GM12878 (cell line): ENCODE results near the gene GTSE1. TPM values are rescaled to one million over a fixed set of nuclear protein-coding genes. Genes with fewer than 3 reads are reported as not detected.

Source experiments
- ATAC-seq: fragments of 200-7000 bp; cut with Tn5 transposase; 3 replicates; pipeline ENCODE4 v1.9.1; 2020; ENCODE audit warnings: mild to moderate bottlenecking, moderate library complexity
- BruUV-seq: library from RNA; stranded (reverse); fragments of 400-500 nt; replicated peaks from 2 replicates; lab custom pipeline; 2021; lab: Mats Ljungman, UMichigan
- CTCF ChIA-PET: fragments of 300-600 bp; sonication (Branson Sonifier 250); formaldehyde crosslinking; extraction: SDS; loops from one replicate; lab custom pipeline; 2021; ENCODE audit warnings: inconsistent platforms; lab: Yijun Ruan, JAX
- POLR2A ChIA-PET: fragments of 350-600 bp; formaldehyde crosslinking; extraction: SDS; loops from one replicate; lab custom pipeline; 2021; ENCODE audit warnings: inconsistent platforms; lab: Charles Lee
- RAD21 ChIA-PET: fragments of 300-600 bp; sonication (Branson Sonifier 250); formaldehyde crosslinking; loops from one replicate; lab custom pipeline; 2023; ENCODE audit warnings: antibody characterized with exemption; ENCODE audit not compliant: unreplicated experiment; lab: Charles Lee
- SMC1A ChIA-PET: fragments of 300-600 bp; sonication (Branson Sonifier 250); formaldehyde crosslinking; loops from one replicate; lab custom pipeline; 2023; ENCODE audit not compliant: unreplicated experiment, uncharacterized antibody; lab: Charles Lee
- DNase-seq: peaks from one replicate; pipeline ENCODE4 v3.0.0-alpha.2; 2011; ENCODE audit warnings: low read depth, low spot score
- FAIRE-seq: peaks from 3 replicates; lab custom pipeline; 2011; peaks lifted over from hg19 to GRCh38; lab: Jason Lieb, UNC
- H2AFZ ChIP-seq: 2 replicates; pipeline ENCODE4 v1.6.0; 2011; ENCODE audit warnings: low read depth, low read length, control low read depth; ENCODE audit not compliant: control insufficient read depth
- H3K27ac ChIP-seq: 2 replicates; pipeline ENCODE4 v1.5.1; 2011; ENCODE audit warnings: control low read depth; ENCODE audit not compliant: control insufficient read depth, insufficient read depth
- H3K27me3 ChIP-seq, 2 experiments: replicated peaks in 1 of 2; 2 replicates each; pipeline versions ENCODE4 v1.6.0 to v1.6.1; 2011; ENCODE audit warnings: low read length in 1 of 2; ENCODE audit not compliant: control insufficient read depth in 2 of 2, insufficient read depth in 2 of 2
- H3K36me3 ChIP-seq, 2 experiments: 2 replicates each; pipeline ENCODE4 v1.5.1; 2011; ENCODE audit warnings: low read length in 1 of 2; ENCODE audit not compliant: control insufficient read depth in 2 of 2, insufficient read depth in 2 of 2
- H3K4me1 ChIP-seq: 2 replicates; pipeline ENCODE4 v1.6.1; 2011; ENCODE audit warnings: mild to moderate bottlenecking, low read length, moderate library complexity, mixed read lengths; ENCODE audit not compliant: control insufficient read depth, insufficient read depth
- H3K4me2 ChIP-seq: 2 replicates; pipeline ENCODE4 v1.6.0; 2011; ENCODE audit warnings: control low read depth; ENCODE audit not compliant: control insufficient read depth, insufficient read depth
- H3K4me3 ChIP-seq: fragments of 200-600 bp; sonication (generic); 2 replicates; pipeline ENCODE4 v1.5.1; 2016
- H3K79me2 ChIP-seq: 2 replicates; pipeline ENCODE4 v1.6.0; 2011; ENCODE audit warnings: low read length; ENCODE audit not compliant: control insufficient read depth, insufficient read depth
- H3K9ac ChIP-seq: 2 replicates; pipeline ENCODE4 v1.8.0; 2011; ENCODE audit warnings: low read length, control low read depth, mixed read lengths; ENCODE audit not compliant: control insufficient read depth, insufficient read depth
- H3K9me3 ChIP-seq: replicated peaks from 3 replicates; pipeline ENCODE4 v1.5.1; 2011; ENCODE audit warnings: mild to moderate bottlenecking, low read length; ENCODE audit not compliant: control insufficient read depth, insufficient read depth
- H4K20me1 ChIP-seq: 2 replicates; pipeline ENCODE4 v1.6.0; 2011; ENCODE audit not compliant: control insufficient read depth, insufficient read depth
- POLR2A ChIP-seq: IDR thresholded peaks from 2 replicates; pipeline ENCODE4 v1.6.1; 2011; ENCODE audit warnings: low read depth, mild to moderate bottlenecking, low read length
- POU2F2 ChIP-seq: IDR thresholded peaks from 3 replicates; pipeline ENCODE4 v1.6.1; 2011; ENCODE audit warnings: low read depth, mild to moderate bottlenecking, low read length, borderline replicate concordance
- WGBS: methylation state at CpG from one replicate; pipeline ENCODE4 v1.1.6; 2016; ENCODE audit warnings: low lambda C conversion rate; ENCODE audit not compliant: insufficient replicate concordance, insufficient coverage; ENCODE audit errors: missing lambda C conversion rate; 5-methylcytosine and 5-hydroxymethylcytosine counted together
- in situ Hi-C: fragments of 300-500 bp; cut with MboI; formaldehyde crosslinking; loops from 9 replicates; pipeline ENCODE4 v1.14.3; 2018; ENCODE audit warnings: mixed read lengths
- intact Hi-C: fragments of 100-400 bp; cut with micrococcal nuclease; formaldehyde crosslinking; loops from one replicate; pipeline ENCODE4 v1.14.2; 2022; ENCODE audit not compliant: unreplicated experiment
- polyA plus RNA-seq, 11 experiments: library from polyadenylated mRNA; depleted of rRNA in 4 of 11; unstranded in 6 of 11; stranded (reverse) in 5 of 11; fragments of >200 nt; fragmentation: Nextera tagmentation in 4 of 11; fragmentation: Illumina TruSeq in 1 of 11; extraction: Ambion mirVana in 4 of 11; extraction: Trizol in 1 of 11; gene quantifications; 1 replicate in 1 of 11; 2 replicates in 10 of 11; pipeline versions ENCODE4 v1.2.1 to v1.2.3, GENCODE V29; 2011 to 2016; ENCODE audit warnings: inconsistent platforms in 2 of 11, missing spikeins in 2 of 11, low read depth in 1 of 11
- total RNA-seq, 4 experiments: library from RNA; depleted of rRNA in 3 of 4; stranded (reverse); fragments of >200 nt in 3 of 4; fragmentation: Illumina TruSeq in 1 of 4; extraction: Trizol in 1 of 4; gene quantifications; 2 replicates each; pipeline versions ENCODE4 v1.2.1 to v1.2.3, GENCODE V29; 2013 to 2021
- TF ChIP-seq, protein P1 (sequence below), 3 experiments: IDR thresholded peaks in 2 of 3; conservative IDR thresholded peaks in 1 of 3; 2 replicates each; pipeline ENCODE4 v1.5.1; 2011; ENCODE audit warnings: low read depth in 3 of 3, low read length in 3 of 3, mild to moderate bottlenecking in 3 of 3, control low read depth in 2 of 3, moderate library complexity in 2 of 3, inconsistent platforms in 1 of 3, mixed read lengths in 1 of 3; ENCODE audit not compliant: control insufficient read depth in 2 of 3, insufficient read depth in 1 of 3; ENCODE audit errors: extremely low read depth in 1 of 3
- TF ChIP-seq, protein P2 (sequence below): fragments of 450-650 bp; formaldehyde crosslinking; IDR thresholded peaks from 2 replicates; pipeline ENCODE4 v1.4.0; 2022; ENCODE audit warnings: mild to moderate bottlenecking, moderate library complexity
- TF ChIP-seq, protein P3 (sequence below): fragments of 450-650 bp; IDR thresholded peaks from 2 replicates; pipeline ENCODE4 v1.6.1; 2017; ENCODE audit warnings: mild to moderate bottlenecking, low read depth, inconsistent platforms; ENCODE audit not compliant: poor library complexity, severe bottlenecking

GTSE1 gene
- total and polyA plus RNA-seq, 10 of the 15 experiments (the other 5 are each of a cell fraction or from before 2014, with no cell fraction given): 6.6 to 46.2 (median 32.3) TPM

DNA sequence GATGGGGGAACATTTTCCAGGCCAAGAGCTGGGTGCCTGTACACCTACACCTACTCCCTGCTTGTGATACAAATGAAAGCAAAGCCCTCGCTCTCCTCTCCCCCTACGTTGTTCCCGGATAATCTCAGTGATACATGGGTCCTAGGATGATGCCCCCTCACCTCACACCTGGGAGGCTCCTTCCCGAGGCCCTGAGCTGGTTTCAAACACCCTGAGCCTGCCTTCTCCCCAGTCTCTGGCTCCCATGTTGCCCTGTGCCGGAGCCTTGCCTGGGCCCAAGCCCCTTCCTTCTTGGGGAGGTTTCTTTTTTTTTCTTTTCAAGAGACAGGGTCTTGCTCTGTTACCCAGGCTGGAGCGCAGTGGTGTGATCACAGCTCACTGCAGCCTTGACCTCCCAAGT, 62.1 kb downstream of the GTSE1 start:
- H2AFZ ChIP-seq: no peak overlapping the region
- no peaks in the 10 kb centered on the region for H3K4me1 ChIP-seq
- peaks cover 9 to 19% of the 10 kb centered on the region in 2 experiments; a peak in 3 of 4 replicates for H3K36me3 ChIP-seq
- no peaks in the 10 kb centered on the region for H3K79me2 ChIP-seq
- SMC1A ChIA-PET: no interaction called here
- intact Hi-C loops (no loop called here), in situ Hi-C loops (no loop called here)
- no peak overlapping the region for H3K4me2 ChIP-seq
- no peak for ATAC-seq
- FAIRE-seq: no peak
- TF ChIP-seq POLR2A (peak; percentile 1; the same call in 1 of the 2 replicates), POU2F2 (no peak)
- TF ChIP-seq, all 136 proteins: peak for 1
- POLR2A ChIA-PET: no interaction called here
- CTCF ChIA-PET: interaction anchor here (0.9 kb wide), 1 partner anchor 184 kb away, joined by 3 read pairs; no protein-coding TSS in a partner anchor
- Histone ChIP-seq H3K4me3 (no peak overlapping the region), H4K20me1 (no peaks in the 10 kb centered on the region), H3K27me3 (no peaks in the 10 kb centered on the region), H3K27ac (no peak overlapping the region), H3K9me3 (no peaks in the 10 kb centered on the region), H3K9ac (no peak overlapping the region)
- BruUV-seq: no TSS peak
- 91% methylated on average over 6 of the region's 6 CpGs for WGBS
- no peak for DNase-seq
- RAD21 ChIA-PET: no interaction called here

DNA sequence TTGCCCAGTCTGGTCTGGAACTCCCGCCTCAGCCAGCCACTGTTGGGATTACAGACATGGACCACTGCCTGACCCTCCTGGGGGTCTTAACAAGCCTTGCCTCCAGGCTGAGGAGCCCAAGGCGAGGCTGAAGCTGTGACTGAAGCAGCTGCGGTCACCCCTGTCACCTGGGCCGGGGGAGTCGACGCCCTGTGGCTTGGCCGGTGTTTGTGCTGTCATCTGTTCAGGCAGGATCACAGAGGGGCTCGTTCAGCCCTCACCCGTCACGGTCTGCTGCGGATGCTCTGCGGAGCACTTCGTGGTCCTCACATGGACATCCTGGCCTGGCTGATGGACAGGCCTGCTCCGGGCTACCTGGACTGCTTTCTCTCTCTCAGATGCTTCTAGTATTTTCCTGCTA, 62.7 kb downstream of the GTSE1 start:
- Histone ChIP-seq H3K36me3 (peaks cover 9 to 17% of the 10 kb centered on the region in 2 experiments; a peak in 3 of 4 replicates), H3K9ac (no peak overlapping the region), H2AFZ (no peak overlapping the region), H3K4me1 (no peaks in the 10 kb centered on the region), H3K4me3 (no peak overlapping the region), H3K27ac (no peak overlapping the region), H3K27me3 (no peaks in the 10 kb centered on the region), H4K20me1 (no peaks in the 10 kb centered on the region), H3K4me2 (no peak overlapping the region), H3K9me3 (no peaks in the 10 kb centered on the region), H3K79me2 (no peaks in the 10 kb centered on the region)
- in situ Hi-C loops (no loop called here), intact Hi-C loops (no loop called here)
- DNase-seq (no peak), FAIRE-seq (no peak), ATAC-seq (no peak)
- 87% methylated on average over 14 of the region's 14 CpGs for WGBS
- ChIA-PET SMC1A (no interaction called here), RAD21 (no interaction called here), POLR2A (no interaction called here), CTCF (interaction anchor here (0.9 kb wide), 1 partner anchor 183 kb away, joined by 3 read pairs; no protein-coding TSS in a partner anchor)
- BruUV-seq: no TSS peak
- TF ChIP-seq, protein P1, sequence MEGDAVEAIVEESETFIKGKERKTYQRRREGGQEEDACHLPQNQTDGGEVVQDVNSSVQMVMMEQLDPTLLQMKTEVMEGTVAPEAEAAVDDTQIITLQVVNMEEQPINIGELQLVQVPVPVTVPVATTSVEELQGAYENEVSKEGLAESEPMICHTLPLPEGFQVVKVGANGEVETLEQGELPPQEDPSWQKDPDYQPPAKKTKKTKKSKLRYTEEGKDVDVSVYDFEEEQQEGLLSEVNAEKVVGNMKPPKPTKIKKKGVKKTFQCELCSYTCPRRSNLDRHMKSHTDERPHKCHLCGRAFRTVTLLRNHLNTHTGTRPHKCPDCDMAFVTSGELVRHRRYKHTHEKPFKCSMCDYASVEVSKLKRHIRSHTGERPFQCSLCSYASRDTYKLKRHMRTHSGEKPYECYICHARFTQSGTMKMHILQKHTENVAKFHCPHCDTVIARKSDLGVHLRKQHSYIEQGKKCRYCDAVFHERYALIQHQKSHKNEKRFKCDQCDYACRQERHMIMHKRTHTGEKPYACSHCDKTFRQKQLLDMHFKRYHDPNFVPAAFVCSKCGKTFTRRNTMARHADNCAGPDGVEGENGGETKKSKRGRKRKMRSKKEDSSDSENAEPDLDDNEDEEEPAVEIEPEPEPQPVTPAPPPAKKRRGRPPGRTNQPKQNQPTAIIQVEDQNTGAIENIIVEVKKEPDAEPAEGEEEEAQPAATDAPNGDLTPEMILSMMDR (IDR thresholded peaks at IDR 0.05 in 2 of 3, conservative IDR thresholded peaks at IDR 0.05 in 1 of 3; ENCODE audit: control insufficient read depth in 2 of 3, extremely low read depth in 1 of 3, insufficient read depth in 1 of 3, low read depth in 3 of 3, low read length in 3 of 3): no peak
- TF ChIP-seq, protein P2, sequence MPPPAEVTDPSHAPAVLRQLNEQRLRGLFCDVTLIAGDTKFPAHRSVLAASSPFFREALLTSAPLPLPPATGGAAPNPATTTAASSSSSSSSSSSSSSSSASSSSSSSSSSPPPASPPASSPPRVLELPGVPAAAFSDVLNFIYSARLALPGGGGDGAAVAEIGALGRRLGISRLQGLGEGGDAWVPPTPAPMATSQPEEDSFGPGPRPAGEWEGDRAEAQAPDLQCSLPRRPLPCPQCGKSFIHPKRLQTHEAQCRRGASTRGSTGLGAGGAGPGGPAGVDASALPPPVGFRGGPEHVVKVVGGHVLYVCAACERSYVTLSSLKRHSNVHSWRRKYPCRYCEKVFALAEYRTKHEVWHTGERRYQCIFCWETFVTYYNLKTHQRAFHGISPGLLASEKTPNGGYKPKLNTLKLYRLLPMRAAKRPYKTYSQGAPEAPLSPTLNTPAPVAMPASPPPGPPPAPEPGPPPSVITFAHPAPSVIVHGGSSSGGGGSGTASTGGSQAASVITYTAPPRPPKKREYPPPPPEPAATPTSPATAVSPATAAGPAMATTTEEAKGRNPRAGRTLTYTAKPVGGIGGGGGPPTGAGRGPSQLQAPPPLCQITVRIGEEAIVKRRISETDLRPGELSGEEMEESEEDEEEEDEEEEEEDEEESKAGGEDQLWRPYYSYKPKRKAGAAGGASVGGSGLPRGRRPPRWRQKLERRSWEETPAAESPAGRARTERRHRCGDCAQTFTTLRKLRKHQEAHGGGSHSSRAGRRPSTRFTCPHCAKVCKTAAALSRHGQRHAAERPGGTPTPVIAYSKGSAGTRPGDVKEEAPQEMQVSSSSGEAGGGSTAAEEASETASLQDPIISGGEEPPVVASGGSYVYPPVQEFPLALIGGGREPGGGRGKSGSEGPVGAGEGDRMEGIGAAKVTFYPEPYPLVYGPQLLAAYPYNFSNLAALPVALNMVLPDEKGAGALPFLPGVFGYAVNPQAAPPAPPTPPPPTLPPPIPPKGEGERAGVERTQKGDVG (CRISPR knock-in tag): no peak
- TF ChIP-seq, protein P3, sequence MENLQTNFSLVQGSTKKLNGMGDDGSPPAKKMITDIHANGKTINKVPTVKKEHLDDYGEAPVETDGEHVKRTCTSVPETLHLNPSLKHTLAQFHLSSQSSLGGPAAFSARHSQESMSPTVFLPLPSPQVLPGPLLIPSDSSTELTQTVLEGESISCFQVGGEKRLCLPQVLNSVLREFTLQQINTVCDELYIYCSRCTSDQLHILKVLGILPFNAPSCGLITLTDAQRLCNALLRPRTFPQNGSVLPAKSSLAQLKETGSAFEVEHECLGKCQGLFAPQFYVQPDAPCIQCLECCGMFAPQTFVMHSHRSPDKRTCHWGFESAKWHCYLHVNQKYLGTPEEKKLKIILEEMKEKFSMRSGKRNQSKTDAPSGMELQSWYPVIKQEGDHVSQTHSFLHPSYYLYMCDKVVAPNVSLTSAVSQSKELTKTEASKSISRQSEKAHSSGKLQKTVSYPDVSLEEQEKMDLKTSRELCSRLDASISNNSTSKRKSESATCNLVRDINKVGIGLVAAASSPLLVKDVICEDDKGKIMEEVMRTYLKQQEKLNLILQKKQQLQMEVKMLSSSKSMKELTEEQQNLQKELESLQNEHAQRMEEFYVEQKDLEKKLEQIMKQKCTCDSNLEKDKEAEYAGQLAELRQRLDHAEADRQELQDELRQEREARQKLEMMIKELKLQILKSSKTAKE: no peak
